Measurements from ENCODE around the gene NFAT5. TPM values are rescaled to one million over a fixed set of nuclear protein-coding genes. Genes with fewer than 3 reads are reported as not detected.

The NFAT5 gene
- total RNA-seq, 2 donors from 2014 or later, result 87.1 to 94.6 TPM

- no peak for ATAC-seq (replicated peaks in 1 of 2)
- no peak for DNase-seq
- Mint-ChIP-seq H3K27me3 (ENCODE audit: low read depth) (no peaks in the 10 kb centered on the region), H3K4me1 (ENCODE audit: low read depth) (no peaks in the 10 kb centered on the region), H3K27ac (no peak overlapping the region), H3K9me3 (no peaks in the 10 kb centered on the region), H3K4me3 (no peak overlapping the region), H3K36me3 (ENCODE audit: insufficient read depth in 2 of 2) (peaks cover 7 to 27% of the 10 kb centered on the region in 2 donors)
These were observed 132.6 kb downstream of the NFAT5 start for GRCh38 chr16:69698404-69698803.

GRCh38 chr16:69699915-69700314 lies 134.1 kb downstream of the NFAT5 start:
- Mint-ChIP-seq H3K4me1 (ENCODE audit: low read depth) (no peaks in the 10 kb centered on the region), H3K36me3 (ENCODE audit: insufficient read depth in 2 of 2) (peaks cover 2 to 17% of the 10 kb centered on the region in 2 donors), H3K4me3 (no peak overlapping the region), H3K27me3 (ENCODE audit: low read depth) (no peaks in the 10 kb centered on the region), H3K9me3 (no peaks in the 10 kb centered on the region), H3K27ac (no peak overlapping the region)
- DNase-seq (no peak), ATAC-seq (replicated peaks in 1 of 2) (no peak)

- DNase-seq (no peak), ATAC-seq (replicated peaks in 1 of 2) (no peak)
- Mint-ChIP-seq H3K36me3 (ENCODE audit: insufficient read depth in 2 of 2) (peaks cover 2 to 11% of the 10 kb centered on the region in 2 donors), H3K4me1 (ENCODE audit: low read depth) (no peaks in the 10 kb centered on the region), H3K4me3 (no peak overlapping the region), H3K27me3 (ENCODE audit: low read depth) (no peaks in the 10 kb centered on the region), H3K9me3 (no peaks in the 10 kb centered on the region), H3K27ac (no peak overlapping the region)
These were observed 135.7 kb downstream of the NFAT5 start for GRCh38 chr16:69701452-69701851.

GRCh38 chr16:69701866-69702265 lies 136.1 kb downstream of the NFAT5 start:
- no peaks in the 10 kb centered on the region for H3K4me1 Mint-ChIP-seq (ENCODE audit: low read depth)
- no peak overlapping the region for H3K4me3 Mint-ChIP-seq
- ATAC-seq (replicated peaks in 1 of 2) (no peak), DNase-seq (no peak)
- H3K9me3 Mint-ChIP-seq, result no peaks in the 10 kb centered on the region
- peaks cover 2 to 11% of the 10 kb centered on the region in 2 donors for H3K36me3 Mint-ChIP-seq (ENCODE audit: insufficient read depth in 2 of 2)
- no peaks in the 10 kb centered on the region for H3K27me3 Mint-ChIP-seq (ENCODE audit: low read depth)
- H3K27ac Mint-ChIP-seq, result no peak overlapping the region

- Mint-ChIP-seq H3K4me1 (ENCODE audit: low read depth) (no peaks in the 10 kb centered on the region), H3K36me3 (ENCODE audit: insufficient read depth in 2 of 2) (peaks cover 2 to 12% of the 10 kb centered on the region in 2 donors), H3K4me3 (no peak overlapping the region), H3K9me3 (no peaks in the 10 kb centered on the region), H3K27ac (peak overlapping the region; percentile 1), H3K27me3 (ENCODE audit: low read depth) (no peaks in the 10 kb centered on the region)
- DNase-seq, result no peak
- ATAC-seq (replicated peaks in 1 of 2), result no peak
These were observed 137.9 kb downstream of the NFAT5 start for GRCh38 chr16:69703638-69704037.

- Mint-ChIP-seq H3K4me3 (no peak overlapping the region), H3K27ac (peak overlapping the region; percentile 54), H3K36me3 (ENCODE audit: insufficient read depth in 2 of 2) (peaks cover 0 to 5% of the 10 kb centered on the region in 2 donors), H3K4me1 (ENCODE audit: low read depth) (peaks cover 12% of the 10 kb centered on the region), H3K27me3 (ENCODE audit: low read depth) (no peaks in the 10 kb centered on the region), H3K9me3 (no peaks in the 10 kb centered on the region)
- DNase-seq (no peak), ATAC-seq (replicated peaks in 1 of 2) (no peak)
These were observed 140.6 kb downstream of the NFAT5 start for GRCh38 chr16:69706256-69706974.

GRCh38 chr16:69706975-69707340 lies 141.2 kb downstream of the NFAT5 start:
- H3K27ac Mint-ChIP-seq, result peak overlapping the region; percentile 54
- no peaks in the 10 kb centered on the region for H3K9me3 Mint-ChIP-seq
- H3K4me3 Mint-ChIP-seq, result no peak overlapping the region
- no peak for DNase-seq
- no peak for ATAC-seq (replicated peaks in 1 of 2)
- peaks cover 0 to 4% of the 10 kb centered on the region in 2 donors for H3K36me3 Mint-ChIP-seq (ENCODE audit: insufficient read depth in 2 of 2)
- peaks cover 17% of the 10 kb centered on the region for H3K4me1 Mint-ChIP-seq (ENCODE audit: low read depth)
- no peaks in the 10 kb centered on the region for H3K27me3 Mint-ChIP-seq (ENCODE audit: low read depth)

- Mint-ChIP-seq H3K4me1 (ENCODE audit: low read depth) (peaks cover 19% of the 10 kb centered on the region), H3K27ac (peak overlapping the region; percentile 6), H3K36me3 (ENCODE audit: insufficient read depth in 2 of 2) (peaks cover 0 to 4% of the 10 kb centered on the region in 2 donors), H3K9me3 (no peaks in the 10 kb centered on the region), H3K4me3 (no peak overlapping the region), H3K27me3 (ENCODE audit: low read depth) (no peaks in the 10 kb centered on the region)
- DNase-seq (no peak), ATAC-seq (replicated peaks in 1 of 2) (no peak)
These were observed 142.3 kb downstream of the NFAT5 start for GRCh38 chr16:69707920-69708683.

- peaks cover 19% of the 10 kb centered on the region for H3K4me1 Mint-ChIP-seq (ENCODE audit: low read depth)
- H3K27me3 Mint-ChIP-seq (ENCODE audit: low read depth), result no peaks in the 10 kb centered on the region
- H3K9me3 Mint-ChIP-seq, result no peaks in the 10 kb centered on the region
- ATAC-seq (replicated peaks in 1 of 2), result no peak
- H3K4me3 Mint-ChIP-seq, result no peak overlapping the region
- peak overlapping the region; percentile 0 for H3K27ac Mint-ChIP-seq
- H3K36me3 Mint-ChIP-seq (ENCODE audit: insufficient read depth in 2 of 2), result peaks cover 0 to 3% of the 10 kb centered on the region in 2 donors
- no peak for DNase-seq
These were observed 143.8 kb downstream of the NFAT5 start for GRCh38 chr16:69709456-69710084.

- H3K36me3 Mint-ChIP-seq (ENCODE audit: insufficient read depth in 2 of 2), result peaks cover 0 to 3% of the 10 kb centered on the region in 2 donors
- peak; percentile 26 to 35 for ATAC-seq (replicated peaks in 1 of 2)
- DNase-seq, result peak in 1 of 2 donors; percentile 19
- no peaks in the 10 kb centered on the region for H3K9me3 Mint-ChIP-seq
- no peaks in the 10 kb centered on the region for H3K27me3 Mint-ChIP-seq (ENCODE audit: low read depth)
- H3K4me3 Mint-ChIP-seq, result no peak overlapping the region
- H3K4me1 Mint-ChIP-seq (ENCODE audit: low read depth), result peaks cover 19% of the 10 kb centered on the region
- H3K27ac Mint-ChIP-seq, result no peak overlapping the region
These were observed 145.5 kb downstream of the NFAT5 start for GRCh38 chr16:69711115-69711740.

GRCh38 chr16:69712277-69712676 lies 146.5 kb downstream of the NFAT5 start:
- peaks cover 0 to 3% of the 10 kb centered on the region in 2 donors for H3K36me3 Mint-ChIP-seq (ENCODE audit: insufficient read depth in 2 of 2)
- no peaks in the 10 kb centered on the region for H3K9me3 Mint-ChIP-seq
- peak overlapping the region; percentile 24 for H3K27ac Mint-ChIP-seq
- no peaks in the 10 kb centered on the region for H3K27me3 Mint-ChIP-seq (ENCODE audit: low read depth)
- DNase-seq, result no peak
- peak; percentile 28 to 46 for ATAC-seq (replicated peaks in 1 of 2)
- H3K4me3 Mint-ChIP-seq, result no peak overlapping the region
- peaks cover 19% of the 10 kb centered on the region for H3K4me1 Mint-ChIP-seq (ENCODE audit: low read depth)

GRCh38 chr16:69712914-69713581 lies 147.3 kb downstream of the NFAT5 start:
- ATAC-seq (replicated peaks in 1 of 2) (no peak), DNase-seq (no peak)
- Mint-ChIP-seq H3K27ac (no peak overlapping the region), H3K4me3 (no peak overlapping the region), H3K4me1 (ENCODE audit: low read depth) (peaks cover 19% of the 10 kb centered on the region), H3K27me3 (ENCODE audit: low read depth) (no peaks in the 10 kb centered on the region), H3K36me3 (ENCODE audit: insufficient read depth in 2 of 2) (peaks cover 0 to 3% of the 10 kb centered on the region in 2 donors), H3K9me3 (no peaks in the 10 kb centered on the region)
